ENCODE measurements around the gene SIRPA. TPM values are rescaled to one million over a fixed set of nuclear protein-coding genes. Genes with fewer than 3 reads are reported as not detected.

The SIRPA gene
- total and polyA plus RNA-seq, 4 donors: 16.6 to 123 (median 52.6) TPM

- WGBS, 2 donors: 80% methylated on average over 9 of the region's 9 CpGs
Observed at GRCh38 chr20:1885940-1886693, 9.1 kb upstream of the SIRPA start.

GRCh38 chr20:1887321-1887720, 7.9 kb upstream of the SIRPA start:
- Histone ChIP-seq H3K27me3 (ENCODE audit: control insufficient read depth in 3 of 3, insufficient read depth in 3 of 3, low read length in 2 of 3) (peaks cover 0 to 64% (median 14%) of the 10 kb centered on the region in 3 donors), H3K27ac (ENCODE audit: low read depth in 1 of 2, low read length in 1 of 2) (no peak overlapping the region), H3K9me3 (ENCODE audit: control insufficient read depth in 4 of 4, insufficient read depth in 3 of 4, low read length in 3 of 4) (no peaks in the 10 kb centered on the region), H3K36me3 (ENCODE audit: control insufficient read depth in 4 of 4, insufficient read depth in 4 of 4, low read length in 4 of 4) (no peaks in the 10 kb centered on the region), H3K9ac (ENCODE audit: insufficient read depth in 1 of 2, low read length in 2 of 2) (no peak overlapping the region), H3K4me1 (ENCODE audit: control insufficient read depth in 5 of 5, insufficient read depth in 5 of 5, low read length in 5 of 5) (peaks cover 0 to 8% (median 0%) of the 10 kb centered on the region in 5 donors), H3K4me3 (no peak overlapping the region)
- ATAC-seq (ENCODE audit: insufficient read depth, low FRiP score): no peak
- no peak for DNase-seq
- 32 to 37% methylated on average over 5 of the region's 5 CpGs for WGBS, 2 donors
- TF ChIP-seq CTCF (IDR thresholded peaks at IDR 0.05; ENCODE audit: control extremely low read depth, extremely low read depth): no peak

More at GRCh38 chr20:1885940-1886693, 9.1 kb upstream of the SIRPA start:
- no peak overlapping the region for H3K27ac ChIP-seq (ENCODE audit: low read depth in 1 of 2, low read length in 1 of 2)
- no peaks in the 10 kb centered on the region for H3K36me3 ChIP-seq (ENCODE audit: control insufficient read depth in 4 of 4, insufficient read depth in 4 of 4, low read length in 4 of 4)
- no peak overlapping the region for H3K9ac ChIP-seq (ENCODE audit: insufficient read depth in 1 of 2, low read length in 2 of 2)
- no peak for ATAC-seq (ENCODE audit: insufficient read depth, low FRiP score)
- no peak for TF ChIP-seq CTCF (IDR thresholded peaks at IDR 0.05; ENCODE audit: control extremely low read depth, extremely low read depth)
- peaks cover 0 to 8% (median 0%) of the 10 kb centered on the region in 5 donors for H3K4me1 ChIP-seq (ENCODE audit: control insufficient read depth in 5 of 5, insufficient read depth in 5 of 5, low read length in 5 of 5)
- no peaks in the 10 kb centered on the region for H3K9me3 ChIP-seq (ENCODE audit: control insufficient read depth in 4 of 4, insufficient read depth in 3 of 4, low read length in 3 of 4)
- no peak overlapping the region for H3K4me3 ChIP-seq
- no peak for DNase-seq
- H3K27me3 ChIP-seq (ENCODE audit: control insufficient read depth in 3 of 3, insufficient read depth in 3 of 3, low read length in 2 of 3): peaks cover 0 to 53% (median 8%) of the 10 kb centered on the region in 3 donors

- Histone ChIP-seq H3K36me3 (ENCODE audit: control insufficient read depth in 4 of 4, insufficient read depth in 4 of 4, low read length in 4 of 4) (no peaks in the 10 kb centered on the region), H3K27ac (ENCODE audit: low read depth in 1 of 2, low read length in 1 of 2) (no peak overlapping the region), H3K4me3 (no peak overlapping the region), H3K27me3 (ENCODE audit: control insufficient read depth in 3 of 3, insufficient read depth in 3 of 3, low read length in 2 of 3) (peaks cover 0 to 69% (median 12%) of the 10 kb centered on the region in 3 donors), H3K4me1 (ENCODE audit: control insufficient read depth in 5 of 5, insufficient read depth in 5 of 5, low read length in 5 of 5) (peaks cover 0 to 8% (median 0%) of the 10 kb centered on the region in 5 donors), H3K9me3 (ENCODE audit: control insufficient read depth in 4 of 4, insufficient read depth in 3 of 4, low read length in 3 of 4) (no peaks in the 10 kb centered on the region), H3K9ac (ENCODE audit: insufficient read depth in 1 of 2, low read length in 2 of 2) (no peak overlapping the region)
- TF ChIP-seq CTCF (IDR thresholded peaks at IDR 0.05; ENCODE audit: control extremely low read depth, extremely low read depth): no peak
- DNase-seq (no peak), ATAC-seq (ENCODE audit: insufficient read depth, low FRiP score) (no peak)
- 86 to 91% methylated on average over 2 of the region's 2 CpGs for WGBS, 2 donors
Observed at GRCh38 chr20:1887756-1888155, 7.5 kb upstream of the SIRPA start.

All from lung (tissue), 12 donors.